Suprapubic skin (tissue), 4 donors: ENCODE results near the gene NCAM1. TPM values are rescaled to one million over a fixed set of nuclear protein-coding genes. Genes with fewer than 3 reads are reported as not detected.

Experiments used
- DNase-seq, 2 donors: peaks; one replicate each; pipeline ENCODE4 v3.0.0-alpha.2; 2019; ENCODE audit warnings: low spot score in 2 of 2
- H3K27ac ChIP-seq: fragments of 200-600 bp; sonication (generic); one replicate; pipeline ENCODE4 v1.5.1; 2019
- H3K27me3 ChIP-seq: fragments of 200-600 bp; sonication (generic); one replicate; pipeline ENCODE4 v1.5.1; 2019
- H3K36me3 ChIP-seq: fragments of 200-600 bp; sonication (generic); one replicate; pipeline ENCODE4 v1.5.1; 2019
- H3K4me1 ChIP-seq: fragments of 200-600 bp; sonication (generic); one replicate; pipeline ENCODE4 v1.5.1; 2019
- H3K4me3 ChIP-seq: fragments of 200-600 bp; sonication (generic); one replicate; pipeline ENCODE4 v1.5.1; 2019; ENCODE audit warnings: mild to moderate bottlenecking
- H3K9me3 ChIP-seq: fragments of 200-600 bp; sonication (generic); one replicate; pipeline ENCODE4 v1.5.1; 2019
- EP300 ChIP-seq: sonication (generic); formaldehyde crosslinking; IDR thresholded peaks from one replicate; pipeline ENCODE4 v1.6.1; 2017; ENCODE audit warnings: antibody characterized with exemption
- POLR2A ChIP-seq, 2 donors: fragments of 450-650 bp; IDR thresholded peaks; one replicate each; pipeline ENCODE4 v1.6.1; 2017; ENCODE audit warnings: antibody characterized with exemption in 2 of 2, mild to moderate bottlenecking in 2 of 2, moderate library complexity in 2 of 2
- POLR2AphosphoS5 ChIP-seq, 3 donors: sonication (generic); formaldehyde crosslinking; IDR thresholded peaks; one replicate each; pipeline ENCODE4 v1.6.1; 2017; ENCODE audit warnings: antibody characterized with exemption in 3 of 3
- WGBS: methylation state at CpG from one replicate; pipeline ENCODE4 v1.1.5; 2018; 5-methylcytosine and 5-hydroxymethylcytosine counted together
- total RNA-seq, 4 donors: library from RNA; depleted of rRNA; stranded (reverse); fragments of >200 nt; gene quantifications; one replicate each; pipeline ENCODE4 v1.1.0, GENCODE V29; 2016
- TF ChIP-seq, protein P1 (sequence below), 2 donors: fragments of 200-600 bp in 1 of 2; fragments of 450-650 bp in 1 of 2; sonication (generic) in 1 of 2; IDR thresholded peaks; one replicate each; pipeline ENCODE4 v1.5.1; 2016 to 2019; ENCODE audit warnings: antibody characterized with exemption in 2 of 2, mild to moderate bottlenecking in 1 of 2, moderate library complexity in 1 of 2

NCAM1 gene
- total RNA-seq, 4 donors from 2014 or later: 0.98 to 3.3 (median 1.9) TPM

DNA sequence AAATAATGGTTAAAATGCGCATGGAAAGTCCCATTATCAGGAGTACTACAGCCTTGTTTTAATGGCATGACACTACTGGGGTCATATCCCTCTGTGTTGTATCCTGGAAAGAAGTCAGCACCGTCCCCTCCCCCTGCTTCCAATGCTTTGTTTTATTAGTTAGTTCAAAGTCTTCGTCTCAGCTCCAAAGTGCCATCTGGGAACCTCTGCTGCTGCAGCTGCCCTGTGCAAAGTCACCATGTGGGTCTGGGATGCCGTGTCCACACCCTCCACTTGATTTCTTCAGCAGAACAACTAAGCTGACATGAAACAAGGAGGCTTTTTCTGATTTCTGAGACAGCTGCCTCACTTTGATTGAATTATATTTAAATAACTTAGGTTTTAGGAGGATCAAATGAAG is 29.5 kb upstream of the NCAM1 start:
- H3K36me3 ChIP-seq: no peaks in the 10 kb centered on the region
- DNase-seq: no peak
- H3K4me1 ChIP-seq: no peaks in the 10 kb centered on the region
- 73% methylated on average over 4 of the region's 4 CpGs for WGBS
- no peaks in the 10 kb centered on the region for H3K27me3 ChIP-seq
- no peak overlapping the region for H3K4me3 ChIP-seq
- TF ChIP-seq POLR2AphosphoS5 (IDR thresholded peaks at IDR 0.05) (no peak), EP300 (no peak), POLR2A (IDR thresholded peaks at IDR 0.05) (no peak)
- TF ChIP-seq, protein P1, sequence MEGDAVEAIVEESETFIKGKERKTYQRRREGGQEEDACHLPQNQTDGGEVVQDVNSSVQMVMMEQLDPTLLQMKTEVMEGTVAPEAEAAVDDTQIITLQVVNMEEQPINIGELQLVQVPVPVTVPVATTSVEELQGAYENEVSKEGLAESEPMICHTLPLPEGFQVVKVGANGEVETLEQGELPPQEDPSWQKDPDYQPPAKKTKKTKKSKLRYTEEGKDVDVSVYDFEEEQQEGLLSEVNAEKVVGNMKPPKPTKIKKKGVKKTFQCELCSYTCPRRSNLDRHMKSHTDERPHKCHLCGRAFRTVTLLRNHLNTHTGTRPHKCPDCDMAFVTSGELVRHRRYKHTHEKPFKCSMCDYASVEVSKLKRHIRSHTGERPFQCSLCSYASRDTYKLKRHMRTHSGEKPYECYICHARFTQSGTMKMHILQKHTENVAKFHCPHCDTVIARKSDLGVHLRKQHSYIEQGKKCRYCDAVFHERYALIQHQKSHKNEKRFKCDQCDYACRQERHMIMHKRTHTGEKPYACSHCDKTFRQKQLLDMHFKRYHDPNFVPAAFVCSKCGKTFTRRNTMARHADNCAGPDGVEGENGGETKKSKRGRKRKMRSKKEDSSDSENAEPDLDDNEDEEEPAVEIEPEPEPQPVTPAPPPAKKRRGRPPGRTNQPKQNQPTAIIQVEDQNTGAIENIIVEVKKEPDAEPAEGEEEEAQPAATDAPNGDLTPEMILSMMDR (IDR thresholded peaks at IDR 0.05): no peak
- H3K9me3 ChIP-seq: no peaks in the 10 kb centered on the region
- H3K27ac ChIP-seq: no peak overlapping the region

DNA sequence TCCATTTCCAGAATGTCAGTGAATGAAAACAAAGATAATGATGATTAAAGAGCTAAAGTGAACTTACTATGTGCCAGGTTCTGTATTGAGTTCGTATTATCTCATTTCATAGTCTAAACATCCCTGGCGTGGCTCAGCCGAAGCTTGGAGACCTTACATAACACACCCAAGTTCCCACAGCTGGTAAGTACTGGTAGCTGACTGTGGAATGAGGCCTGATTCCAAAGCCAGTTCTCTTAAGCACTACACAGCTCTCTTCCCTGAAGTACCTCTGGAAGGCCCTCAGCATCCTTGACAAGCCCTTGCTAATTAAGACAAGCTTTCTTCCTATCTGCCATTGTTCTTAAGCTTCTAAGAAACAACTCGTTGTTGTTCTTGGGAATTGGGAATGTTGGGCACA is 28.6 kb upstream of the NCAM1 start:
- no peak for DNase-seq
- Histone ChIP-seq H3K4me1 (no peaks in the 10 kb centered on the region), H3K36me3 (no peaks in the 10 kb centered on the region), H3K9me3 (no peaks in the 10 kb centered on the region), H3K4me3 (no peak overlapping the region), H3K27ac (no peak overlapping the region), H3K27me3 (no peaks in the 10 kb centered on the region)
- TF ChIP-seq, protein P1 (IDR thresholded peaks at IDR 0.05): no peak
- no peak for TF ChIP-seq POLR2A (IDR thresholded peaks at IDR 0.05)
- no peak for TF ChIP-seq POLR2AphosphoS5 (IDR thresholded peaks at IDR 0.05)
- no peak for TF ChIP-seq EP300
- 62% methylated on average over 4 of the region's 4 CpGs for WGBS

DNA sequence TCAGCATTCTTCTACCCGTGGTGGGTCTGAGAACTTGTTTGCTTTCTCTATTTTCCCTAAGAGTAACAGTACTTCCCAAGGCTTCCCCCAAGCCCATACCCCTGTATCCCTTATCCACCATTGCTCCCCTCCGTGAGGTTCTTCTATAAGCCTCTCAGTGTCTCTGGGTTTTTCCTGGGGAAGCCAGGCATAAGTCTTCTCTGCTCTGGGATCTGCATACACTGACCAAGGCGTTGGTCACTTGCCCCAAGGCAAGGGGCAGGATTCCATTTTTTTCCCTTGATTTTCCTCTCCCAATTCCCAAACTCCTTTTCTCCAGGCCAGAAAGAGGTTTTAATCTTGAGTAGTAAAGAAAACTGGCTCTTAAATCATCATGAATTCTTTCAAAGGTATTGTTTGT is 27.2 kb upstream of the NCAM1 start:
- H3K27ac ChIP-seq: no peak overlapping the region
- WGBS: 68% methylated on average over 3 of the region's 3 CpGs

DNA sequence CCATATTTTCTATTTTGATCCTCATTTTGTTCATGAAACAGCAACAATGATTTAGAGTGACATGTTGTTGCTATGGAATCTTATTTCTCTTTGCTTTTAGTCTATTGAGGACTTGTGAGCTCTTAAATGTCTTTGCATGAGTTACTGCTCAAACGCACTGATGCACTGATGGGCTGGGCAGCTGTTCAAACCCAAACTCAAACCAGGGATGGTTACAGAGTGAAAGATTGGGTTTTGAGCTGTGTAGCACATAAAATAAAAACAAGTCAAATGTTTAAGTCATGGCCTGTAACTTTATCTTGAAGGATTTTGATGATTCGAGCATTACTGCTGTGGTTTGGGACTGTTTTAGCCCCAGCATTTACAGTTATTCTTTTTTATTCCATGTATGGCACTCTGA is 20.1 kb upstream of the NCAM1 start:
- no peaks in the 10 kb centered on the region for H3K9me3 ChIP-seq
- H3K36me3 ChIP-seq: no peaks in the 10 kb centered on the region
- TF ChIP-seq, protein P1 (IDR thresholded peaks at IDR 0.05): no peak
- TF ChIP-seq EP300: no peak
- no peak for TF ChIP-seq POLR2A (IDR thresholded peaks at IDR 0.05)
- no peak for TF ChIP-seq POLR2AphosphoS5 (IDR thresholded peaks at IDR 0.05)
- H3K4me3 ChIP-seq: no peak overlapping the region
- DNase-seq: no peak
- WGBS: 67% methylated on average over 2 of the region's 2 CpGs
- peaks cover 4% of the 10 kb centered on the region for H3K27me3 ChIP-seq
- no peak overlapping the region for H3K27ac ChIP-seq
- no peaks in the 10 kb centered on the region for H3K4me1 ChIP-seq

More for the DNA sequence above, 27.2 kb upstream of the NCAM1 start:
- Histone ChIP-seq H3K4me3 (no peak overlapping the region), H3K4me1 (no peaks in the 10 kb centered on the region), H3K9me3 (no peaks in the 10 kb centered on the region), H3K27me3 (no peaks in the 10 kb centered on the region), H3K36me3 (no peaks in the 10 kb centered on the region)
- no peak for DNase-seq
- no peak for TF ChIP-seq POLR2A (IDR thresholded peaks at IDR 0.05)
- TF ChIP-seq, protein P1 (IDR thresholded peaks at IDR 0.05): no peak
- no peak for TF ChIP-seq EP300
- TF ChIP-seq POLR2AphosphoS5 (IDR thresholded peaks at IDR 0.05): no peak

DNA sequence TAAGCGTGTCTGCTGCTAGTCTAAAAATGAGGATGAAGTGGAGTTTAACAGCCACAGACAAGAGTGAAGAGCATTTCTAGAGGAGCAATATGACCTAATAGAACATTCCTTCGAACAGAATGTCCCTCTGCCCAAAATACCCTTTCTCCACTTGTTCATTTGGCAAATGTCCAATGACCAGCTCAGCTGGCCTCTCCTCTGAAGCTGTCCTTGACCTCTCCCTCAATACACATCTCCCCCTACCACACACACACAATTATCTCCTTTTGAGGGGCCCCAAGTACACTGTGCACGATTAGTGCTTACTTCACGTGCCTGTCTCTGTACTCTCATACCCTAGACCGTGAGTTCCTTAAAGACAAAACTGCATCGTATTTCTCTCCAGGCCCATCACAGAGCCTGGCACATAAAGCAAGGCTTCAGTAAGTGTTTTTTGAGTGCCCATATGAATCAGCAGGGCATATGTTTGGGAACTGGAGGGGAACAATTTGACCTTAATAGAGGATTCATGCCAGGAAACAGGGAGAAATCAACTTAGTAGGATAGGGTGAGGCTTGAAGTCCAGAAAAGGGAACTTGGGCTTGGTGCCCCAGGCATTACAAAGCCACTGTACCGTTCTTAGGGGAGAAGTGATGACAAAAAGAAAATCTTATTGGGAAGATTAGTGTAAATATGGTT is 18.1 kb upstream of the NCAM1 start:
- no peak for DNase-seq
- Histone ChIP-seq H3K9me3 (no peaks in the 10 kb centered on the region), H3K27me3 (peaks cover 7% of the 10 kb centered on the region), H3K36me3 (no peaks in the 10 kb centered on the region), H3K4me3 (no peak overlapping the region), H3K4me1 (no peaks in the 10 kb centered on the region), H3K27ac (no peak overlapping the region)
- 75% methylated on average over 7 of the region's 7 CpGs for WGBS
- TF ChIP-seq EP300 (no peak), POLR2AphosphoS5 (IDR thresholded peaks at IDR 0.05) (no peak), POLR2A (IDR thresholded peaks at IDR 0.05) (no peak)
- TF ChIP-seq, protein P1 (IDR thresholded peaks at IDR 0.05): no peak
